Mesenchymal stem cell (in vitro differentiated cells and primary cell): Measurements from ENCODE around the gene ELAC1.

ENCODE experiments used
- DNase-seq: peaks from one replicate; pipeline ENCODE4 v3.0.0-alpha.2; 2013
- H2AFZ ChIP-seq: one replicate; pipeline ENCODE4 v1.6.1; 2013; ENCODE audit warnings: low read depth, mild to moderate bottlenecking, control low read depth, inconsistent platforms, low read length, moderate library complexity
- H2AK5ac ChIP-seq: 2 replicates; pipeline ENCODE4 v1.6.1; 2013; ENCODE audit warnings: low read length, moderate library complexity, mild to moderate bottlenecking, inconsistent platforms; ENCODE audit not compliant: severe bottlenecking
- H2BK120ac ChIP-seq: one replicate; pipeline ENCODE4 v1.6.1; 2013; ENCODE audit warnings: low read depth, mild to moderate bottlenecking, inconsistent platforms, low read length, moderate library complexity
- H2BK12ac ChIP-seq, 2 experiments: one replicate each; pipeline ENCODE4 v1.6.1; 2013; ENCODE audit warnings: inconsistent platforms in 2 of 2, low read length in 2 of 2, mild to moderate bottlenecking in 2 of 2, moderate library complexity in 2 of 2, control low read depth in 1 of 2
- H2BK15ac ChIP-seq: one replicate; pipeline ENCODE4 v1.6.1; 2013; ENCODE audit warnings: mild to moderate bottlenecking, low read depth, inconsistent platforms; ENCODE audit not compliant: poor library complexity, severe bottlenecking
- H2BK5ac ChIP-seq: 2 replicates; pipeline ENCODE4 v1.6.1; 2013; ENCODE audit warnings: low read depth, mild to moderate bottlenecking, low read length, control low read depth, inconsistent platforms; ENCODE audit not compliant: poor library complexity, severe bottlenecking
- H3K14ac ChIP-seq, 2 experiments: one replicate each; pipeline ENCODE4 v1.6.1; 2013; ENCODE audit warnings: inconsistent platforms in 2 of 2, low read length in 2 of 2, control low read depth in 1 of 2, mild to moderate bottlenecking in 1 of 2, moderate library complexity in 1 of 2
- H3K18ac ChIP-seq, 2 experiments: one replicate each; pipeline ENCODE4 v1.6.1; 2013; ENCODE audit warnings: inconsistent platforms in 2 of 2, low read length in 2 of 2, control low read depth in 1 of 2, low read depth in 1 of 2, mild to moderate bottlenecking in 1 of 2
- H3K23ac ChIP-seq, 2 experiments: one replicate each; pipeline ENCODE4 v1.6.1; 2013; ENCODE audit warnings: inconsistent platforms in 2 of 2, low read length in 2 of 2, mild to moderate bottlenecking in 2 of 2, moderate library complexity in 2 of 2, control low read depth in 1 of 2
- H3K27ac ChIP-seq: 2 replicates; pipeline ENCODE4 v1.5.1; 2013; ENCODE audit warnings: mild to moderate bottlenecking, moderate library complexity, low read length, control low read depth, inconsistent platforms; ENCODE audit not compliant: poor library complexity, severe bottlenecking
- H3K27me3 ChIP-seq, 2 experiments: 2 replicates each; pipeline versions ENCODE4 v1.6.1 to v1.7.0; 2013; ENCODE audit warnings: low read length in 2 of 2, mild to moderate bottlenecking in 2 of 2, moderate library complexity in 2 of 2, control low read depth in 1 of 2, inconsistent platforms in 1 of 2; ENCODE audit not compliant: control insufficient read depth in 1 of 2, insufficient read depth in 1 of 2
- H3K36me3 ChIP-seq, 2 experiments: 2 replicates each; pipeline versions ENCODE4 v1.6.1 to v1.7.0; 2013; ENCODE audit warnings: low read length in 2 of 2, control low read depth in 1 of 2, inconsistent platforms in 1 of 2, low read depth in 1 of 2, mild to moderate bottlenecking in 1 of 2; ENCODE audit not compliant: insufficient read depth in 2 of 2, control insufficient read depth in 1 of 2
- H3K4ac ChIP-seq, 2 experiments: one replicate each; pipeline ENCODE4 v1.6.1; 2013; ENCODE audit warnings: inconsistent platforms in 2 of 2, low read length in 2 of 2, mild to moderate bottlenecking in 2 of 2, moderate library complexity in 2 of 2, control low read depth in 1 of 2, low read depth in 1 of 2
- H3K4me1 ChIP-seq: 2 replicates; pipeline ENCODE4 v1.6.1; 2013; ENCODE audit warnings: low read depth, low read length, control low read depth; ENCODE audit not compliant: control insufficient read depth, insufficient read depth
- H3K4me2 ChIP-seq: 2 replicates; pipeline ENCODE4 v1.6.1; 2013; ENCODE audit warnings: low read length, mild to moderate bottlenecking, inconsistent platforms; ENCODE audit not compliant: poor library complexity, severe bottlenecking
- H3K4me3 ChIP-seq, 2 experiments: 2 replicates each; pipeline versions ENCODE4 v1.5.1 to v1.7.0; 2013; ENCODE audit warnings: low read length in 2 of 2, mild to moderate bottlenecking in 2 of 2, control low read depth in 1 of 2, low read depth in 1 of 2; ENCODE audit not compliant: insufficient read depth in 1 of 2
- H3K79me1 ChIP-seq: replicated peaks from 2 replicates; pipeline ENCODE4 v1.6.1; 2013; ENCODE audit warnings: mild to moderate bottlenecking, control low read depth, low read length, inconsistent platforms; ENCODE audit not compliant: poor library complexity, severe bottlenecking
- H3K9ac ChIP-seq: 2 replicates; pipeline ENCODE4 v1.7.0; 2013; ENCODE audit warnings: mild to moderate bottlenecking, low read length, moderate library complexity
- H3K9me3 ChIP-seq: 2 replicates; pipeline ENCODE4 v1.7.0; 2013; ENCODE audit warnings: mild to moderate bottlenecking, low read length; ENCODE audit not compliant: control insufficient read depth
- H4K8ac ChIP-seq: one replicate; pipeline ENCODE4 v1.6.1; 2013; ENCODE audit warnings: inconsistent platforms, mild to moderate bottlenecking, low read length, moderate library complexity
- H4K91ac ChIP-seq: one replicate; pipeline ENCODE4 v1.6.1; 2013; ENCODE audit warnings: mild to moderate bottlenecking, low read length, inconsistent platforms
- WGBS: methylation state at CpG from one replicate; pipeline ENCODE4 v1.1.7; 2013; ENCODE audit warnings: mixed read lengths; 5-methylcytosine and 5-hydroxymethylcytosine counted together

The ELAC1 gene

GRCh38 chr18:50981381-50981780, 13.5 kb downstream of the ELAC1 start:
- Histone ChIP-seq H4K8ac (no peak overlapping the region), H3K14ac (no peak overlapping the region), H2BK5ac (no peak overlapping the region), H3K9me3 (peaks cover 9% of the 10 kb centered on the region), H4K91ac (no peak overlapping the region), H3K9ac (no peak overlapping the region), H2BK12ac (no peak overlapping the region), H2AK5ac (no peak overlapping the region), H2BK15ac (no peak overlapping the region), H3K79me1 (peaks cover 21% of the 10 kb centered on the region), H3K27me3 (no peaks in the 10 kb centered on the region), H3K4me1 (peaks cover 7% of the 10 kb centered on the region), H2AFZ (no peak overlapping the region), H2BK120ac (no peak overlapping the region), H3K18ac (no peak overlapping the region), H3K23ac (no peak overlapping the region), H3K4ac (no peak overlapping the region), H3K4me2 (no peak overlapping the region), H3K27ac (peak overlapping the region; percentile 72), H3K36me3 (peaks cover 19 to 55% of the 10 kb centered on the region in 2 experiments), H3K4me3 (no peak overlapping the region)
- no peak for DNase-seq
- 96% methylated on average over 1 of the region's 1 CpG for WGBS

- Histone ChIP-seq H3K4me1 (peaks cover 9% of the 10 kb centered on the region), H3K36me3 (peaks cover 13 to 46% of the 10 kb centered on the region in 2 experiments), H2BK5ac (no peak overlapping the region), H3K4me3 (no peak overlapping the region), H3K18ac (no peak overlapping the region), H3K4ac (no peak overlapping the region), H3K14ac (no peak overlapping the region), H3K9me3 (peaks cover 2% of the 10 kb centered on the region), H3K79me1 (peaks cover 19% of the 10 kb centered on the region), H2BK12ac (no peak overlapping the region), H3K27me3 (no peaks in the 10 kb centered on the region), H3K4me2 (no peak overlapping the region), H3K9ac (no peak overlapping the region), H2BK120ac (no peak overlapping the region), H2BK15ac (no peak overlapping the region), H3K27ac (no peak overlapping the region), H3K23ac (no peak overlapping the region), H4K91ac (no peak overlapping the region), H2AK5ac (peak overlapping the region; percentile 85), H4K8ac (no peak overlapping the region), H2AFZ (no peak overlapping the region)
- no peak for DNase-seq
- WGBS = 97% methylated on average over 8 of the region's 8 CpGs
Measured at GRCh38 chr18:50982086-50982801, 14.4 kb downstream of the ELAC1 start.

- no peak overlapping the region for H2BK120ac ChIP-seq
- H3K9me3 ChIP-seq = no peaks in the 10 kb centered on the region
- no peak overlapping the region for H3K4me2 ChIP-seq
- H2AK5ac ChIP-seq = peak overlapping the region; percentile 18
- H3K9ac ChIP-seq = no peak overlapping the region
- no peak overlapping the region for H3K4me3 ChIP-seq
- no peak overlapping the region for H2BK5ac ChIP-seq
- H3K4ac ChIP-seq = no peak overlapping the region
- no peak overlapping the region for H4K91ac ChIP-seq
- no peak overlapping the region for H2BK12ac ChIP-seq
- H3K23ac ChIP-seq = no peak overlapping the region
- H3K79me1 ChIP-seq = peaks cover 19% of the 10 kb centered on the region
- H2BK15ac ChIP-seq = no peak overlapping the region
- H2AFZ ChIP-seq = no peak overlapping the region
- H3K27ac ChIP-seq = no peak overlapping the region
- no peaks in the 10 kb centered on the region for H3K27me3 ChIP-seq
- no peak for DNase-seq
- WGBS = 90% methylated on average over 3 of the region's 3 CpGs
- H3K4me1 ChIP-seq = peaks cover 9% of the 10 kb centered on the region
- no peak overlapping the region for H4K8ac ChIP-seq
- H3K36me3 ChIP-seq = peaks cover 11 to 41% of the 10 kb centered on the region in 2 experiments
- H3K18ac ChIP-seq = no peak overlapping the region
- no peak overlapping the region for H3K14ac ChIP-seq
Measured at GRCh38 chr18:50982802-50983179, 15.0 kb downstream of the ELAC1 start.

- no peak overlapping the region for H2BK15ac ChIP-seq
- no peak overlapping the region for H3K14ac ChIP-seq
- no peak overlapping the region for H3K23ac ChIP-seq
- H3K18ac ChIP-seq = no peak overlapping the region
- no peak overlapping the region for H3K9ac ChIP-seq
- H2AFZ ChIP-seq = no peak overlapping the region
- H3K4me1 ChIP-seq = peaks cover 9% of the 10 kb centered on the region
- H3K27ac ChIP-seq = peak overlapping the region; percentile 69
- H3K36me3 ChIP-seq = peaks cover 3 to 23% of the 10 kb centered on the region in 2 experiments
- WGBS = 60% methylated on average over 2 of the region's 2 CpGs
- H3K9me3 ChIP-seq = no peaks in the 10 kb centered on the region
- no peak overlapping the region for H2BK5ac ChIP-seq
- H2BK12ac ChIP-seq = no peak overlapping the region
- DNase-seq = peak; percentile 15
- no peak overlapping the region for H3K4me2 ChIP-seq
- H2BK120ac ChIP-seq = no peak overlapping the region
- H4K91ac ChIP-seq = no peak overlapping the region
- H3K27me3 ChIP-seq = no peaks in the 10 kb centered on the region
- H3K79me1 ChIP-seq = peaks cover 17% of the 10 kb centered on the region
- no peak overlapping the region for H4K8ac ChIP-seq
- peak overlapping the region; percentile 32 for H2AK5ac ChIP-seq
- H3K4me3 ChIP-seq = no peak overlapping the region
- H3K4ac ChIP-seq = no peak overlapping the region
Measured at GRCh38 chr18:50986360-50987087, 18.7 kb downstream of the ELAC1 start.
